Stimulated activated CD4-positive, alpha-beta T cell treated with anti-CD3 and anti-CD28 coated beads, Interleukin-4, amount 100 ng/mL, for 4 hours (primary cell): ENCODE data around the gene PLD4.

Source experiments
- DNase-seq, 2 experiments: peaks; one replicate each; pipeline ENCODE4 v3.0.0-alpha.2; 2020

The PLD4 gene

DNA sequence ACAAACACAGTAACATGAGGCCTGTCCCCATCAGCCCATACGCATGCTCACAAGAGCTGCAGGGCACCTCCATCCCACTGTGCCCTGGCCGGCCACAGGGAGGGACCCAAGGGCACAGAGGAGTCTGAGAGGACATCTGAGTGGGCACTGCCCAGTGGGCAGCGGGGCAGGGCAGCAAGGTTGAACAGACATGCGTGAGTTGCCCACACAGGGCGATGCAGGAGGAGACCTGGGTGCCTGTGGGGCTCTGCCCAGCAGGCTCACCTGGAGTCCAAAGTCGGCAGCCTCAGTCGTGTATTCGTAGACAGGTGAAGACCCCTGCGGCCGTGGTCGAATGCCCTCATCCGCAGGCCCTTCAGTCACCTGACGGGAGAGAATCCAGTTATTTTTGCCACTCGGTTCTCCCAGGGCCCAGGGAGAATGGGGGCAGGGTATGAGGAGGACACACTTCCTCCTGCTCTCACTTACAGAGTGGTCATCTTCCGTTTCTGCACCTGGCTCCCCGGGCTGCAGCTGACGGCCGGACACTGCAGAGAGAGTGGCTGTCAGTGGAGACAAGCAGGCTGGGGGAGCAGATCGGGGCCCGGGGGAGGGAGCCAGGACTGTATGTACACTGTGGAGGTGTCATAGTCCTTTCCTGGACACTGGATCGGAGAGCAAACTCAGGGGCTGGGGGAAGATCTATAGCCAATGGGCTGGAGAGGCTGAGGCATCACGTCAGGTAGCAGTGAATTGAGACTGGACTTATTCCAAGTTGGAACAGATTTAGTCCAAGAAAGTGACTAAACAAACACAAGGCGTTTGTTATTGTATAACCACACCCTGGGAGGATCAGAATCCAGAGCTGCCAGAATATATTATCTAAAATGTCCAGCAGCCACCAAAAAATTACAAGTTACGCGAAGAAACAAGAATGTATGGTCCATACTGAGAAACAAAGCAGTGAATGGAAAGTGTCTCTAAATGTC lies 32.8 kb downstream of the PLD4 start:
- DNase-seq: no peak

DNA sequence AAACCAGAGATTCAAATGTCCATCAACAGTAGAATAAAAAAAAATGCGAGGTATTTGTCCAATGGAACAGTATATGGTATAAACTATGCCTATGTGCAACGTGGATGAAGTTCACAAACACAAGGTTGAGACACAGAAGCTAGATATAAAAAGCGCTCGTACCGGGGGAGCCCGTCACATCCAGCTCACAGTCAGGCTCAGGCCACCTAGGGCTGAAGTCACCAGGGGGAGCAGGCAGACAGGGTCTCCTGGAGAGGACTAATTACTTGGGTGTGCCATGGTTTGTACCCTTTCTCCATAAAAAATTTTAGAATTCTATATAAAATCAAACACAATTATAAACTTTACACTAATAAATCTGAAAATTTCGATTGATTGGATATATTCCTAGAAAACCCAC lies 39.9 kb downstream of the PLD4 start:
- no peak for DNase-seq

DNA sequence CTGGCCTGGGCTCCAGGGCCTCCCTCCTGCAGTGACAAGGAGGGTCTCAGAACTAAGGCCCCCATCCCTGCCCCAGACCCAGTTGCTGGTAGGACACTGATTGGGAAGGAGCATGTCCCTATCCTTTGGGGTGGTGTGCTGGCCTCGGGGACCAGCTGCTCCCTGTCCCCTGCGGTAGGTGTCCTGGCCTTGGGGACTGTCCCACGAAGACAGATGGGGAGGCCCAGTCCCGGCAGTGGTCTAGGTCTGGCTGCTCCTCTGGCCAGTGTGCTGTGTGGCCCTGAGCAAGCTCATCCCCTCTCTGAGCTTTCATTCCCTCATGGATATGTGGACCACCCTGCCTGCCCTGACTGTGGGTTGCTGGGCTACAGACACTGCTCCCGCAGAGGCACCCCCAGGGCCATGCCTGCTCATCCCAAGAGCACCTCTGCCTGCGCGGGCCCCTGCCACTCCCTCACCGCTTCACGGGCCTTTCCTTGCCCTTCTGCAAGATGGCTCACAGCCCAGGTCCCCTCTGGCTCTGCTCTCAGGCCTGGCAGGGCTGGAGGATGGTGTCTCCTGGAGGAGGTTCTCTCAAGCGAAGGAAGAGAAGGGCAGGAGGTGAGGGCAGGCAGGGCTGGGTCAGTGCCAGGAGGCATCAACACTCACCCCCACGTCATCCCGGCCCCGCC lies 41.0 kb downstream of the PLD4 start:
- no peak for DNase-seq

DNA sequence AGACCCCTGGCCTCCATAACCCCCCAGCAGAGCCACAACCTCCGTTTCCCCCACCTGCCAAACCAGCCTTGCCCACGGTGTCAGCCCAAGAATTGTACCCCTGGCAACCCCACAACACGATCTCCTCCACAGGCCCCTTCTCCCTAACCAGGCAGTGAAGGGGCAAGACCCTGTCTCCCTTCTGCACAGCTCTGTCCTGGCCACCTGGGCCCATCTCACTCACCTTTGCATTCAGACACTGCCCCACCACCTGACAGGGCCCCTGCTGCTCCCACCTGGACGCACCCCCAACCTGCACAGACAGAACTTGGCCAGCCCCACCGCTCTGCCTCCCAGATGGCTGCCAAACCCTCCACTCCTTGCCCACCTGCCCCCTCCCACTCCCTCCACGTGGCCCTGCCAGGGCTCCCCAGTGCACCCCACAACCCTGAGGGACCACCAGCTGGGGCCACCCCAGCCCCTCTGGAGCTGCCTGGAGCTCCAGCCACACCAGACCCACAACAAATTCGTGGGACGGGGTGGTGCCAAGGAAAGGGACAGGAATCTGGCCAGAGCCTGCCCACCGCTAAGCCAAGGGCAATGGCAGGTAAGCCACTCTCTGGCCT lies 41.7 kb downstream of the PLD4 start:
- DNase-seq: no peak

DNA sequence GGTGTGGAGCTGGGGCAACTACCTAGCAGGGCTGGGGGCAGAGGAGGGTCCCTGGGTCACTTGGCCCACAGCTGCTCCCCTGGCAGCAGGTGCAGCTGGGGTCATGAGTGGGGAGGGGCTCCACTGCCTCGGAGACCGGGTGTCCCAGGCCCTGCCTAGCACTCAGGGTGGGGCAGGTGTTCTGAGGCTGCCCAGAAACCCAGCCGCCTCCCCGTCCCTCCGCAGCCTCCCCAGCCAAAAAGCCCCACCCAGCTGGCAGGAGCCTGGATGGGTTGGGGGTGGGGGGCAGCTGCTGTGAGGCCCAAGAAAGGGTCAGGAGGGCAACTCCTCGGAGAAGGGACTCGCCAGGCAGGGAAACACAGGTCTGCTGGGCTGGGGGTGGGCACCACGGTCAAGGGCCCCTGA lies 42.3 kb downstream of the PLD4 start:
- DNase-seq: no peak

DNA sequence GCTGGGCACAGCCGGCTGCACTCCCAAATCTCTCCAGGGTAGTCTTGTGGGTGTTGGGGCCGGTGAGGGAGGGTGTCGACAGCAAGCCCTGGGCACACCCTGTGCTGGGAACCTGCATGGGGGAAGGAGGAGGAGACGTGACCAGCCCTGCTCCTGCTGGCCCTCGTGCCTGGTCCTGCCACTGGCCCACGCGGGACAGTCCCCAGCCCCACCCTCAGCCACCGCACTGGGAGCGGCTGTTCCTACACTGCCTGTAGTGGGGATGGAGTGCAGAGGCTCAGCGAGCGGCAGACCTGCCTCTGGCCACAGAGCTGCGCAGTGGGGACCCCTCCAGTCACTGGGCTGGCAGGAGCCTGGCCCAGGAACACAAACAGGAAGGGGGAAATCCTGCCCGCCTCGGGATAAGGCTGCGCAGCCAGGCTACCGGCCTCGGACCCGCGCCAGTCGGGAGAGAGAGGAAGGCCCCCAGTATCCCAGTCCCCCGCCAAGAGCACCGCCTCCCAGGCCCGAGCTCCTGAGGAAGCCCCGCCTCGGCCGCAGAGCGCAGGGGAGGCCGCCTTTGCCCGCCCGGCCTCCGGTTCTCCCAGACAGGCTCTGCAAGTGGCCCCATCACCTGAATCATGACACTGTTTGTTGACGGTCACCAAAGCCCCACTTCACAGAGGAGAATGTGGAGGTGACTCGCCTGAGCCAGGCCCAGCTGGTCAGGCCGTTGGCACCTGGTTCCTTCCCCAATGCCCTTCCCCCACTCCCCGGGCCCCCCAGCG lies 42.9 kb downstream of the PLD4 start:
- DNase-seq: no peak

DNA sequence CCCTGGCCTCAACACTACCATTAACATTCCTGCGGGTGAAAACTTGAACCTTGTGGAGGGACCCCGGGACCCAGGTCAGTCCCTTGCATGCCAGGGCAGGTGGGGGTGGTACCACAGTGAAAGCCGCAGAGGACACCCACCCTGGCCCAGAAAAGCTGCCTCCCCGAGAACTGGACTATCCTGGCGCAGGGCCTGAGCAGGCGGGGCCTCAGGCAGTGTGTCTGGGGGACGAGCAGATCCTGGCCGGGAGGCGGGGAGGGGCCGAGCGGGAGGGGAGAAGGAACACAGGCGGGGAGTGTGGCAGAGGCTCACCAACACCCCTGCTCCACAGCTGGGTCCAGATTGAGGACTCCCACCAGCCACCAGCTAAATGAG lies 43.5 kb downstream of the PLD4 start:
- DNase-seq: no peak

DNA sequence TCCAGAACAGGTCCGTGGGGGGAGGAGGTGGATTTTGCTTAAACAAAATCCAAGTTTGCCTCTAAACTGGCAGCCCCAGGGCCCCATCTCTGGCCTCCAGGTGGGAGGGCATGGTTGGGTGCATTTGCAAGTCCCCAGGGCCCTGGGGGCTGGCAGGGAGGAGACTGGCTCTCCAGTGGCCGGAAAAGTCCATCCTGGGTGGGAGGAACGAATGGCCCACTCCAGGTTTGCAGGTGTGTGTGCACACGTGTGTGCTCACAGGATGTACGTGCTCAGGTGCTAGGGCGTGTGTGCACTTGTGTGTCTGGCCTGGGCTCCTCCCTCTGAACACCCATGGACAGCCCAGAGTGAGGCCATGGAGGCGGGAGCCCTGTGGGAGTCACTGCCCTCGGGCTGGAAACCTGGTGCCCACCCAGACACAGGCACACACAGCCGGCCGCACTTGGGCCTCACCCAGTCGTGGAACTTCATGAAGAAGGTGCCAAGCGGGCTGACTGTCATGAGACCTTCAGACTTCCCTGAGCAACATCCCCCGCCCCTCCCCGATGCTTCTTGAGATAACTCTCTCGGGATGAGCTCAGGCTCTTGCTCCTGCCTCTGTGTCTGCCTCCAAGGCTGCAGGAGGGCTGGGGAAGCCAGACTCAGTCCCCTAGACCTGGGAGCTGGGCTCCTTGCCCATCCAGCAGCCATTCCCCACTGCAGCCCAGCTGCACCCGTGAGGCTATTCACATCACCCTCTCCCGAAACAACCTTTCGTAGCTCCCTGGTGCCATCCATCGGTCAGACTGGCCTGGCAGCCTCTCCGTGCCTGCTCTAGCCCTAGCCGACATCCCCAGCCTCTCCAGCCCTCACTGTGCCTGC lies 44.1 kb downstream of the PLD4 start:
- DNase-seq: no peak

DNA sequence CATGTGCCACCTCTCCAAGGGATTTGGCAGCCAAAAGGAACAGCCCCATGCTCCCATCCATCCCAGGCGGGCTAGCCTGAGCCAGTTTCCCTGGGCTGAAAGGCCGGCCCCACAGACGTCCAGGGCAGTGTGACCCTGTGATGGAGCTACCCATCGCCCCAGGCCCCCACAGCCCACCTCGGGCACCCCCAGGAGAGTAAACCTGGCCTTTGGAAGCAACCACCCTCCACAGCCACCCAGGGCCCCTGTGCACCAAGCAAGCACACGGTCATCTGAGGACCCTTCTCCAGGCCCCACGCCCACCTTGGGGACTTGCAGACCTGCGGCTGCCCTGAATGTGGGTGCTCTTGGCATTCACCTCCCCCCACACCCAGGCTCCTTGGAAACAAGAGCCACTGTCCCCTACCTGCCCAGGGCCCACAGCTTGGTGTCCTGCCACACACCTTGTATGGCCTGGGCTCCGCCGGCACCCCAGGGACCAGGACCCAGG lies 45.1 kb downstream of the PLD4 start:
- no peak for DNase-seq

DNA sequence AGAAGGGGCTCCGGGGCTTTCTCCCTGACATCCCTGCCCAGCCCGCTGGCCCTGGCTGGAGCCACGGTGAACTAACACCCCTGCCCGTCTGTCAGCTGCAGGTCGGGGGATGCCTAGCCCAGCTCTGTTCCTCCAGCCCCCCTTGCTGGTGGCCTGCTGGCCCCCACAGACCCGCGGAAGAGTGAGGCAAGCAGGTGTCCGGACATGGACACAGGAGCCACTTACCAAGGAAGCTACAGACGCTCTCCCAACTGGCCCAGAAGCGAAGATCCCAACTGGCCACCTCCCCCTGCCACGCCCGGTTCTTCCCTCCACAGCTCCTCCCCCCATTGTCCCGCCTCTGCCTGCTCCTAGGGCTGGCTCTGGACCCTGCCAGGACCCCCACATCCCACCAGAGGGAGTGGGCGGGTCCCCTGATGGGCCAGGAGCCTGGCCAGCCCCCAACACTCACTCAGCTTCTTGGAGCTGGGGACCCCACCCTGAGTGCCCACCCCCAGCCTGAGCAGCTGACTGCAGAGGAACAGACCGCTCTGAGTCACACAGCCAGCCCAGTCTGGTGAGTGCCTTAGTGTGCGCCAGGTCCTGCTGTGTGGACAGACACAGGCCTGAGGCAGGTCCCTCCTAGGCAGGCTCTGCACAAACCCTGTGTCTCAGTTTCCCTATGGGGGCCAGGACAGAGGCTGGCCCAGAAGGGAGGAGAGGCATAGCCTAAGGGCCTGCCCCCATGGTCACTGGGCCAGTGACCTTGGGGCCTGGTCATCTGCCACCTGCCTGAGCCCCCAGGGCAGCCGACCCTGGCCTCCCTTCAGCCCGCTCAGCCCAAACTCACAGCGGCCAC lies 45.8 kb downstream of the PLD4 start:
- DNase-seq: no peak

DNA sequence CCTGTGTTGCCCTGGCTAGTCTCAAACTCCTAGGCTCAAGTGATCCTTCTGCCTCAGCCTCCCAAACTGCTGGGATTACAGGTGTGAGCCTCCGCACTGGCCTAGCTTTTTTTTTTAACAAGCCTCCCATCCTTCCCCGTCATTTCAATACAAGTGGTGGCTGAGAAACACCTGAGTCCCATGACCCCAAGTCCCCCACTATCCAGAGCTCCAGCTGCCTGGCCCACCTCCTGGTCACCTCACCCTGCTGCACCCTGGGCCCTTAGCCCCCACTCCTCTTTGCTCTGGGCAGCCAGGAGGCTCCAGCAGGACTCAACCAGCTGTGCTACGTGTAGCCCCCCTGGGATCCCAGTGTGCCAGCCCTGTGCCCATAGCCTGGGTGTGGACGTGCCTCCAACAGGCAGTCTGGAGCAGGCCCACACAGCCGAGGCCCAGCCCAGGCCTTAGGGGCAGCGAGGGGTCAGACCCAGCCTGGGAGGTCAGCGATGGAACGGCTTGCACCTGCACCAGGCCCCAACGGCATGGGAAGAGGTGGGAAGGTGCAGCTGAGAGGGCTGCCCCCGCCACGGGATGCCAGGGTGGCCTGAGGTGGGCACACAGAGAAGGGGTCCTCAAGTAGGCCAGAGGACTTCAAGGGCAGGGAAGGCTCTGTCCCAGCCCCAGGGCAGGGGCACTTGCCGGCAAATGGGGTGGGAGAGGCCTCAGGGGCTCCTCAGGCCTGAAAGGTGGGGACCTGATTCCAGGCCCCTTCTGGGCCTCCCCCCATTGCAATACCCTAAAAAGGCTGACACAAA lies 47.0 kb downstream of the PLD4 start:
- no peak for DNase-seq

DNA sequence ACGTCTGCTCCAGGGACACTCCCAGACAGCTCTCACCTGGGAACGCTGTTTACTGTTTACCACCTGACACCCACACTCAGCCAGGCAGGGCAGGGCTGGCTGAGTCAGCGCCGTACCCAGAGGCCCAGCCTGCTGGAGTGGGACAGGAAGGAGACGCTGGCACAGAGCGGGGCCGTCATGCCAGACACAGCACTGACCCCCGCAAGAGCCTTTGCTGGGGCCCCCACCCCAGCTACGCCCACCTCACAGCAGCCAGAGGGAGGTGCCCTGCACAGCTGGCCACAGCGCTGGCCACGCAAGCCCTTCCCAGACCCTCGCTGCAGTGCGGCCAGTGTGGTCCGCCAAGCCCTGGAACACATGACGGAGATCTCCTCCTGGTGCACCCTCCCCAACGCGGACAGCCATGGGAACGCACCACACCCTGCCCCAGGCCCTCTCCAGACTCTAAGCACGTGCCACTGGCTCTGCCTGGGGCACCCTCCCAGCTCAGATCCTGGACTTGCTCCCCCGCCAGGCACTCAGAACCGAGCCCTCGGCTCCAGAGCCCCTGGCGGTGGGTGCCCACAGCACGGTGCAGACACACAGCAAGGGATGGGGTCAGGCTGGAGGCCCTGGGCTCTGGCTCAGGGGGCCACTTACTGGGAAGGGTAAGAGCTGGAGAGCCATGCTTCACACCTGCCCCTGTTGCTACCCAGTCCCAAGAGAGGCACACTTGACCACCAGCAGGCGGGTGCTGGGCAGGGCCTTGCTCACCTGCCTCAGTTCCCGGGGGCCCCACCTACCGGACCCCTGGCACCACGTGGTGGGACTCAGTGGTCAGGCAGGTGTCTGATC lies 47.8 kb downstream of the PLD4 start:
- DNase-seq: no peak

DNA sequence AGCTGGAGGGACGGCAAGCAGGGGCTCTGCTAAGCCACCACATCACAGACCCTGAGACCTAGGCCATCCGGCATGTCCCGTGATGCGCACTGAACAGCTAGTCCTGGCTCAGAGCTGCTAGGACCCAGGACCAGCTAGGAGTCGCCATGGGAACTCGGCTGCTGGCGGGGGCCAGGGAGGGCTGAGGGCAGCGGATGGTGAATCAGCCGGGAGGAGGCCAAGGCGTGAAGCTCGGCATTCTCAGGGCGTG lies 48.4 kb downstream of the PLD4 start:
- no peak for DNase-seq

DNA sequence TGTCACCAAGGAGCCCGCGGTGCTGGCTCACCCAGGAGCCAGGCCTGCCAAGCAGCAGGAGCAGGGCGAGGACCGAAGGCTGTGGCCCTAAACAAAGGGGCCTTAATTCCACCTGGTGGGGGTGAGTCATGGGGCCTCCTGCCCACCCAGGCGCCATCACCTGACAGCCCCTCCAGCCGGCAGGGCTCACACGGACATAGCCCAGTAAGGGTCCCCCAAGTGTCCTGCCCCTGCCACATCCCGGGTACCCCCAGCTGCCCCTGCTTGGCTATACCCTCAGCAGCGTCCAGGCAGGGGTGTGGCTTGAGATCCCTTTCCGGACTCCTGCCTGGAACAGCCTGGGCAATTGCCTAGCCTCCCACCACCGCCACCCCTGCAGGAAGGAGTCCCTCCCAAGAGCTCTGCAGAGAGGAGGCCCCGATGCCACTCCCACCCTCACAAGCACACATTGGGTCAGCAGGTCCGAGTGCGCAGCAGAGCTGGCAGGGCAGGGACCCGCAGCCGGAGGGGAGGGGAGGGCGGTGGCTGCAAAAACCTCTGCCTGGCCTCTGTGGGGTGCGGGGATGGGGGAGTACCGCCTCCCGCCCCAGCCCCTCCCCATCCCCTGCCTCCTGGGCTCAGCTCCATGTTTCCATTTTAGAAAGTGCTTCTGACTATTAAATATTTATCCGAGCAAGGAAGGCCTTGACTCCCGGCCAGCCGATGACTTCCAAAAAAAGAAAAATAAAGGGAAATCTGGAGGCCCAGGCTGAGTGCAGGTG lies 48.9 kb downstream of the PLD4 start:
- DNase-seq: no peak

DNA sequence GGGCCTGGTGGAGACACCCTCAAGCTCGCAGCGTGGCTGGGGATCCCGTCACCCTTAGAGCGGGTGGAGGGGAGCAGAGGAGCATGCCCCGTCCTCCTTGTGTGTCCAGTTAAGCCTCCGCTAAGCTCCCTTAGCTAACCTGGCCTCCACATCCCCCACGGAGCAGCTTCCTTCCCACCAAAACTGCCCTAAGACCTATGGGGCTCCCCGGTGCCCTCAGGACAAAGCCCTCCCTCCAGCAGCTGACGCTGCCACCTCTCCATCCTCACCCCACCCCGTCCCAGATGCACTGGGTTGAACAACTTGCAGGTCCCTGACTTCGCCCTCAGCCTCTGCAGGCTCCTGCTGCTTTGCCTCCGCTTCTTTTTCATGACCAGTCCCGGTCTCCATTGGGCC lies 49.5 kb downstream of the PLD4 start:
- DNase-seq: no peak

DNA sequence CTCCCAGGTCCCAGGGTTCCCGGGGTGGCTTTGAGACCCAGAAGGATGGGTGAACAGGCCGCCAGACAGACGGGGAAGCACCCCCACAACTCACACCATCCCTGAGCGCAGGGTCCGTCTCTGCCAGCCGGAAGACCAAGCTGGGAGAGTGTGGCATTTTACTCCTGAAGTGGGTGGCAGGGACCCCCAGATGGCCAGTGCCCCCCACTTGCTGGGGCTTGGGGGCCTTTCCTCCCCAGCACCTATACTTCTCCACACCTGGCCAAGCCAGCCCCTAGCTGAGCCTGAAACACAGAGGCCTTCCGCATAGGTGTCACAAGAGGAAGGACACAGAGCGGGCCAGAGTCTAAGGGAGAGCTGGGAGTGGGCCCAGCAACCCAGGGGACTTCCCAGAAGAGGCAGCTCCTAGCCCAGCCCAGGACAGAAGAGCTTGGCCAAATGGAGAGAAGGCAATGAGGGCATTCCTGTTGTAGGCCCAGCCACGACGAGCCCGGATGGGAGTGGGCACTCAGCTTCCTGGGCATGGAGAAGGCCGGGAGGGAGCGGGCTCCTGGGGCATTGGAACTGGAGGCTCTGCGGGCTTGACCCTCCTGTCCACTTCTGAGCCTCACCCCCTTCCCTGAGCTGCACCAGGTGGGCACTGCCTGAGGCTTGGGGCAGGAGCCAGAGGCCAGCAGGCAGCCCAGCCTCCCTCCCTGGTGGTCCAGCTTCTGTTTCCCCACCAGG lies 50.1 kb downstream of the PLD4 start:
- DNase-seq: no peak

DNA sequence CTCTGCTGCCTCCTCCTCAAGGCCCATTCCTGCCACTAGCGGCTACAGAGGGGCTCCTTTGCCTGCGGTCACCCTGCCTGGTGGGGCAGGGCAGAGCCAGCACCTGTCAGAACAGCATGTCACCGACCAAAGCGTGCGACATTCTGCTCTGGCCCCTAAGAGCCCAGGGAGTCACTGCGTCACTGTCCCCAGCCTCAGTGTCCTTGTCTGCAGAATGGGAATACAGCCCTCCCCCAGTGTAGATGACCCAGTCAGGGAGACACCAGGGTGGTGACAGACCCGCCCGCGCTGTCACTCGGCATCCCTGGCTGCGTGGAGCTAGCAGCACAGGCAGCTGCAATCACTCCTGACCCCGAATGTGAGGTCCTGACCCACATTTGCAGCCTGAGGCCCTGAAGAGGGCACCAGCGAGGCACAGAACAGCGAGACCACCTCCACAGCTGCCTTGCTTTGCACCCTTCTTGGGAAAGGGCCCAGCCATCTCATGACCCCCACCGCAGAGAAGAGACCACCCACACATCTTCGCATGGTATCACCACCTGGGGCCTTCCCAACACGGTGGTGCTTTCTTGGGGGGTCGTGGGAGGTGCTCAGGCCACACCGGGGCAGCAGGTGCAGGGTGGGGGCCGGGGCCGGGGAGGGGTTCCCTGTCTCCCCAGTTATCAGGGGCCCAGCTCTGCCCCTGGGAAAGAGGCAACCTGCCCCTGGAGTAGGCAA lies 51.0 kb downstream of the PLD4 start:
- no peak for DNase-seq
